Skin of body (tissue), 2 donors: Measurements from ENCODE around the gene RXYLT1. TPM values are rescaled to one million over a fixed set of nuclear protein-coding genes. Genes with fewer than 3 reads are reported as not detected.
"Not testable (repeated sequence)": the region's sequence is repeated elsewhere in the genome, so short reads cannot be mapped to it uniquely, and the experiment has no call there.

ENCODE experiments used
- DNase-seq: peaks from one replicate; lab custom pipeline; 2025; lab: John Stamatoyannopoulos, UW
- total RNA-seq: library from RNA; depleted of rRNA; stranded (reverse); fragments of >200 nt; gene quantifications from one replicate; pipeline ENCODE4 v1.2.3, GENCODE V29; 2014

RXYLT1 gene
- total RNA-seq, 1 donor from 2014 or later = 9.3 TPM

DNA sequence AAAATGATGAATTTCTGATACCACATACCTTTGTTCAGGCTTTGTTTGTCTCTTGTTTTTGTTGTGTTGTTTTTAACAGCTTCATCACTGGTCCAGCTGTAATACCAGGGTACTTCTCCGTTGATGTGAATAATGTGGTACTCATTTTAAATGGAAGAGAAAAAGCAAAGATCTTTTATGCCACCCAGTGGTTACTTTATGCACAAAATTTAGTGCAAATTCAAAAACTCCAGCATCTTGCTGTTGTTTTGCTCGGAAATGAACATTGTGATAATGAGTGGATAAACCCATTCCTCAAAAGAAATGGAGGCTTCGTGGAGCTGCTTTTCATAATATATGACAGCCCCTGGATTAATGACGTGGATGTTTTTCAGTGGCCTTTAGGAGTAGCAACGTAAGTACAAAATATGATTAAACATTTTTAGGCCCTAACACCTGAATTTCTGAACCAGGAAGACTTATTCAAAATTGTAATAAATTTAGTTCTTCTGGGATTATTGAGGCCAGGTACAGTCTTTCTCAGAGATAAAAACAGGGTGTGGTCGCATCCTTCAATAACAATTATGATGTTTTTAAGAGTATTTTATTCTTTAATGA, 22.4 kb downstream of the RXYLT1 start:
- DNase-seq = no peak

DNA sequence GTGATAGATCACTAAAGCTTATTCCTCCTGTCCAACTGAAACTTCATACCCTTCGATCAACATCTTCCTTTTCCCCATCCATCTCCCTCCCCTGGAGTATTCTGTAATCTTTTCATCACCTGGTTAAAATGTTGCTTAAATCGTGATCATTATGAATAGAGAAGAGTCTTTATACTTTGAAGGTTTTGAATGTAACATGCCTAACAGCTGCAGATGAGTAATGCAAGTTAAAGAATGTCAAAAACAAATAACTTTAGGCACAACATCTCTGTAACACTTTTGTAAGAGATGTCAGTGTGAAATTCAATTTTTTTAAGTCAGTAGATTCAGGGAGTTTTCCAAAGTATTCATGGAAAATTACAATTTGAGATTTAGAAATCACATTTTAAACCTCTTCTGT, 25.0 kb downstream of the RXYLT1 start:
- no peak for DNase-seq

DNA sequence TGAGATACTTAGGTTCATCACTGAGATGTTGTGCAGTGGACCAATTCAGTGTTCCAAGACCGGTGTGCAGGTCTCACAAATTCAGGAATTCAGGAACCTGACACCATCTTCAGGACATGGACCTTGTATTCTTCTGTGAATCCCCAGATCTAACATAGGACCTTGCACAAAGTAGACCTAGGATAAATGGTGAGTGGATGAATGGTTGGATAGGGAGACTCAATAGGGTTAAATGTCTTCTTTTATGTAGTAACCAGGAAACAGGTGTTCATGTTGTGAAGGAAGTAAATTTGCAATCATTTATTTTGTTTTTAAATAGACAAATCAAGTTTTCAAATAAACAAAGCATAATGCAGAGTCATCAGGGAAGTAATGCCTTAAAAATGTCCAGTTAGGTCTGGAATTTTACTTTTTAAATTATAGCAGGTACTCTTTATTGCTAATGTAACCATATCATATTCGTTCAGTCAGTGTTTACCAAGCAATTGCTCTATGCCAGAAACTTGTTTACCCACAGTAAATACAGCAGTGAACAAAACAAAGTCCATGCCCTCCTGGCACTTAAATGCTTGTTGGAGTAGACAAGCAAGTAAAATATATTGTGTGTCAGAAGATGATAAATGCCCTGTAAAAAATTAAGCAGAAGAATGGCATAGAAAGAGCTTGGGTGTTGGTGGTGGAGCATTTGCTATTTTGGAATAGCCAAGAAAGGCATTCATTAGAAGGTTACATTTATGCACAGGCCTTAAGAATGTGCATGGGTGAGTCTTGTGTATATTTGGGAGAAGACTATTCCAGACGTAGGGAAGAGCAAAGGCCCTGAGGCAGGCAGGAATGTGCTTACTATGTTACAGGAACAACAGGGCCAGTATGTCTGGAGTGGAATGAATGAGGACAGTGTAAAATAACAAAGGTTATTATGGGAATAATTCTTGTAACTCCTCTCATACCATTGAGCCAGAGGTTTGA, 26.3 kb downstream of the RXYLT1 start:
- no peak for DNase-seq

DNA sequence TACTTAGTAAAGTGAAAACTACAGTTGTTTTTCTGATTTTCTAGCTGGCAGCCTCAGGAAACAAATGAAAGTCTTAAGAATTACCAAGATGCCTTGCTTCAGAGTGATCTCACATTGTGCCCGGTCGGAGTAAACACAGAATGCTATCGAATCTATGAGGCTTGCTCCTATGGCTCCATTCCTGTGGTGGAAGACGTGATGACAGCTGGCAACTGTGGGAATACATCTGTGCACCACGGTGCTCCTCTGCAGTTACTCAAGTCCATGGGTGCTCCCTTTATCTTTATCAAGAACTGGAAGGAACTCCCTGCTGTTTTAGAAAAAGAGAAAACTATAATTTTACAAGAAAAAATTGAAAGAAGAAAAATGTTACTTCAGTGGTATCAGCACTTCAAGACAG, 28.9 kb downstream of the RXYLT1 start:
- no peak for DNase-seq

GRCh38 chr12:63809566-63809965, 29.9 kb downstream of the RXYLT1 start:
- no peak for DNase-seq

- no peak for DNase-seq
These were observed 31.6 kb downstream of the RXYLT1 start for GRCh38 chr12:63811334-63811733.

DNA sequence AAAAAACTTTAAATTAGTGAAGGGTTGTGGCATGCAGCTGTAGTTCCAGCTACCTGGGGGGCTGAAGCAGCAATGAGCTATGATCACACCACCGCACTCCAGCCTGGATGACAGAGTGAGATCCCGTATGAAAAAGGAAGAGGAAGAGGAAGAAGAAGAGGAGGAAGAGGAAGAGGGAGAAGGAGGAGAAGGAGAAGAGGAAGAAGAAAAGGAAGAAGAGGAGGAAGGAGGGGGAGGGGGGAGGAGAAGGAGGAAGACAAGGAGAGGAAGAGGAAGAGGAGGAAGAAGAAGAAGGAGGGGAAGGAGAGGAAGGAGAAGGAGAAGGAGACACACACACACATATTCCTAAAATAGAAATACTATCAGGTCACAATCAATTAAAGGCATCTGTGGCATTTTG, 32.0 kb downstream of the RXYLT1 start:
- DNase-seq = no peak

GRCh38 chr12:63814146-63814772, 34.5 kb downstream of the RXYLT1 start:
- DNase-seq = no peak

GRCh38 chr12:63815482-63815852, 35.8 kb downstream of the RXYLT1 start:
- DNase-seq = no peak

GRCh38 chr12:63816031-63816430, 36.3 kb downstream of the RXYLT1 start:
- DNase-seq = no peak

DNA sequence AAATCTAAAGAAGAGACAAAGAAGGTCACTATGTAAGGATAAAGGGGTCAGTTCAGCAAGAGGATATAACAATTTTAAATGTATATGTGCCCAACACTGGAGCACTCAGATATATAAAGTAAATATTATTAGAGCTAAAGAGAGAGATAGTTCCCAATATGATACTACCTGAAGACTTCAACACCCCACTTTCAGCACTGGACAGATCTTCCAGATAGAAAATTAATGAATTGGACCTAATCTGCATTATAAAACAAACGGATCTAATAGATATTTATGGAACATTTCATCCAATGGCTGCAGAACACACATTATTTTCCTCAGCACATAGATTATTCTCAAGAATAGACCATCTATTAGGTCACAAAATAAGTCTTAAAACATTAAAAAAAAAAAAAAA, 40.7 kb downstream of the RXYLT1 start:
- DNase-seq = no peak

- no peak for DNase-seq
These were observed 42.1 kb downstream of the RXYLT1 start for GRCh38 chr12:63821781-63822251.

DNA sequence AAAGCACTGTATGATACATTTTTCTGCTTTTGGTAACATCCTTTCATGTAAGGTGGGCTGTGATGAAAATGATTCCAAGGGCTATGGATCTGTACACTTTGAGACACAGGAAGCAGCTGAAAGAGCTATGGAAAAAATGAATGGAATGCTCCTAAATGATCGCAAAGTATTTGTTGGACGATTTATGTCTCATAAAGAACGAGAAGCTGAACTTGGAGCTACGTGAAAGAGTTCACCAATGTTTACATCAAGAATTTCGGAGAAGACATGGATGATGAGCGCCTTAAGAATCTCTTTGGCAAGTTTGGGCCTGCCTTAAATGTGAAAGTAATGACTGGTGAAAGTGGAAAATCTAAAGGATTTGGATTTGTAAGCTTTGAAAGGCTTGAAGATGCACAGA, 42.6 kb downstream of the RXYLT1 start:
- DNase-seq = no peak

DNA sequence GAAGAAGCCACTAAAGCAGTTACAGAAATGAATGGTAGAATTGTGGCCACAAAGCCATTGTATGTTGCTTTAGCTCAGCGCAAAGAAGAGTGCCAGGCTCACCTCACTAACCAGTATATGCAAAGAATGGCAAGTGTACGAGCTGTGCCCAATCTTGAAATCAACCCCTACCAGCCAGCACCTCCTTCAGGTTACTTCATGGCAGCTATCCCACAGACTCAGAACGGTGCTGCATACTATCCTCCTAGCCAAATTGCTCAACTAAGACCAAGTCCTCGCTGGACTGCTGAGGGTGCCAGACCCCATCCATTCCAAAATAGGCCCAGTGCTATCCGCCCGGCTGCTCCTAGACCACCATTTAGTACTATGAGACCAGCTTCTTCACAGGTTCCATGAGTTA, 43.3 kb downstream of the RXYLT1 start:
- no peak for DNase-seq

GRCh38 chr12:63826006-63826585, 46.4 kb downstream of the RXYLT1 start:
- peak; percentile 73 for DNase-seq

DNA sequence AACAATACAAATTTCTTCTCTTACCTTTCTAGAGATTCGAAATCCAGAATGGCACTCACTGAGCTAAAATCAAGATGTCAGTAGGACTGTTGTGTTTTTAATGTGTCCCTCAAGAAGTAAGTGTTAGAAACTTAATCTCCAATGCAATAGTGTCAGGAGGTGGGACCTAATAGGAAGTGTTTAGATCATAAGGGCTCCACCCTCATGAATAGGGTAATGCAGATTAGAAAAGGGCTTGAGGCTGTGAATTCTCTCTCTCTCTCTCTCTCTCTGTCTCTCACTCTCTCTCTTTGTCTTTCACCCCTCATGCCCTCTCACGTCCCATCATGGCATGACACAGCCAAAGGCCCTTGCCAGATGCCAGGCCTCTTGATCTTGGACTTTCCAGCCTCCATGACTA, 49.2 kb downstream of the RXYLT1 start:
- DNase-seq = no peak

- no peak for DNase-seq
These were observed 56.3 kb downstream of the RXYLT1 start for GRCh38 chr12:63836046-63836445.

GRCh38 chr12:63836936-63837335, 57.2 kb downstream of the RXYLT1 start:
- DNase-seq = no peak

DNA sequence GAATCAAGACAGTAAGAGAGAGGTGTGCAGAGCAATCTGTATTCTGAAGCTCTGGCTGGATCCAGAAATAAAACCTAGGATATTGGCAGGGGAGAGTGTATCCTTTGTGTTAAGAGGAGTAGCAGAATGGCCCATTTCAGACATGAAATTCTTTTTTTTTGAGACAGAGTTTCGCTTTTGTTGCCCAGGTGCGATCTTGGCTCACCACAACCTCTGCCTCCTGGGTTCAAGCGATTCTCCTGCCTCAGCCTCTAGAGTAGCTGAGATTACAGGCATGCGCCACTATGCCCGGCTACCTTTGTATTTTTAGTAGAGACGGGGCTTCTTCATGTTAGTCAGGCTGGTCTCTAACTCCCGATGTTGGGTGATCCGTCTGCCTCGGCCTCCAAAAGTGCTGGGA, 58.7 kb downstream of the RXYLT1 start:
- no peak for DNase-seq

- DNase-seq = no peak
These were observed 61.3 kb downstream of the RXYLT1 start for GRCh38 chr12:63841011-63841410.

DNA sequence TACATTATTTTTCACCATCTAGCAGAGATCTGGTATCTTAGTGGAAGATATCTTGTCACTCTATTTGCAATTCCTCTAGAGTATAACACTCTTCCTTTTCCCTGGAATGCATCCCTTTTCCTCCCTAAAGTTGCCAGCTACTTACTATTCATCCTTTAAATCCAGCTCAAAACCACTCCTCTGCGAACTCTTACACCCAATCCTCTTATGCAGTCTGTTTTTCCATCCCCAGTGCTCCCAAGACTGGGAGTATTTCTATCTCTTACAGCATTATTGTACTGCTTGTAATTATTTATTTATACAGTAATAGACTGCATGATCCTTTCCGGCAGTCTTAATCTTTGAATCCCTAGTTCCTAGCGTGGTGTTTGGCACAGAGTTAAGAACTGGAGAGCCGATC, 61.9 kb downstream of the RXYLT1 start:
- DNase-seq = no peak

DNA sequence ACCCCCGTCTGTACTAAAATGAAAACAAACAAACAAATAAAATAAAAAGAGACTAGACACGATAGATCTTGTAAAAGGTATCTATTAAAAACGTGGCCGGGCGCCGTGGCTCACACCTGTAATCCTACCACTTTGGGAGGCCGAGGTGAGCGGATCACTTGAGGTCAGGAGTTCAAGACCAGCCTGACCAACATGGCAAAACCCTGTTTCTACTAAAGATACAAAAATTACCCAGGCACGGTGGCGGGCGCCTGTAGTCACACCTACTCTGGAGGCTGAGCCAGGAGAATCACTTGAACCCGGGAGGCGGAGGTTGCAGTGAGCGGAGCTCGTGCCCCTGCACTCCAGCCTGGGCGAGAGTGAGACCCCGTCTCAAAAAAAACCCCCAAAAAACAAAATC, 63.0 kb downstream of the RXYLT1 start:
- DNase-seq = not testable (repeated sequence)
